NCI-H82 (cell line): ENCODE measurements around the gene RPS19BP1.
"Not testable (repeated sequence)": the region's sequence is repeated elsewhere in the genome, so short reads cannot be mapped to it uniquely, and the experiment has no call there.

Source experiments
- DNase-seq: peaks from one replicate; lab custom pipeline; 2025; lab: John Stamatoyannopoulos, UW

The RPS19BP1 gene

GRCh38 chr22:39514373-39514973 is 18.1 kb downstream of the RPS19BP1 start:
- DNase-seq = peak; percentile 41

- DNase-seq = no peak
Observed at GRCh38 chr22:39513791-39514190, 18.8 kb downstream of the RPS19BP1 start.

GRCh38 chr22:39512026-39512425 is 20.5 kb downstream of the RPS19BP1 start:
- no peak for DNase-seq

- no peak for DNase-seq
Observed at GRCh38 chr22:39511226-39511625, 21.3 kb downstream of the RPS19BP1 start.

GRCh38 chr22:39510529-39511149 is 21.9 kb downstream of the RPS19BP1 start:
- DNase-seq = no peak

GRCh38 chr22:39508393-39508792 is 24.2 kb downstream of the RPS19BP1 start:
- no peak for DNase-seq

- not testable (repeated sequence) for DNase-seq
Observed at GRCh38 chr22:39507021-39507420, 25.5 kb downstream of the RPS19BP1 start.

- no peak for DNase-seq
Observed at GRCh38 chr22:39504071-39504470, 28.5 kb downstream of the RPS19BP1 start.

- DNase-seq = no peak
Observed at GRCh38 chr22:39503630-39504029, 28.9 kb downstream of the RPS19BP1 start.

- DNase-seq = no peak
Observed at GRCh38 chr22:39502789-39503409, 29.6 kb downstream of the RPS19BP1 start.

- peak; percentile 98 for DNase-seq
Observed at GRCh38 chr22:39502109-39502788, 30.3 kb downstream of the RPS19BP1 start, which contains the start of gene MIEF1. MIEF1 (plus strand) TSS chr22:39502290; CDS start chr22:39511295, 9,005 bp downstream.

- no peak for DNase-seq
Observed at GRCh38 chr22:39501644-39502108, 30.9 kb downstream of the RPS19BP1 start.

GRCh38 chr22:39500101-39500500 is 32.4 kb downstream of the RPS19BP1 start:
- DNase-seq = no peak

GRCh38 chr22:39498802-39499201 is 33.7 kb downstream of the RPS19BP1 start:
- no peak for DNase-seq

- no peak for DNase-seq
Observed at GRCh38 chr22:39498368-39498767, 34.2 kb downstream of the RPS19BP1 start.

- no peak for DNase-seq
Observed at GRCh38 chr22:39497429-39497828, 35.1 kb downstream of the RPS19BP1 start.

- DNase-seq = peak; percentile 85
Observed at GRCh38 chr22:39496131-39496838, 36.3 kb downstream of the RPS19BP1 start.

GRCh38 chr22:39494471-39495120 is 38.0 kb downstream of the RPS19BP1 start:
- no peak for DNase-seq

GRCh38 chr22:39493759-39494158 is 38.8 kb downstream of the RPS19BP1 start:
- no peak for DNase-seq

- no peak for DNase-seq
Observed at GRCh38 chr22:39492186-39492585, 40.4 kb downstream of the RPS19BP1 start.

GRCh38 chr22:39491696-39492095 is 40.9 kb downstream of the RPS19BP1 start:
- DNase-seq = no peak
